GM21737 (cell line): ENCODE measurements around the gene SQSTM1.
"Not testable (repeated sequence)": the region's sequence is repeated elsewhere in the genome, so short reads cannot be mapped to it uniquely, and the experiment has no call there.

Experiments used
- ATAC-seq: cut with Tn5 transposase; IDR thresholded peaks from one replicate; pipeline ENCODE4 v1.9.1; 2021; ENCODE audit warnings: mild to moderate bottlenecking, moderate library complexity; ENCODE audit not compliant: unreplicated experiment

The SQSTM1 gene

DNA sequence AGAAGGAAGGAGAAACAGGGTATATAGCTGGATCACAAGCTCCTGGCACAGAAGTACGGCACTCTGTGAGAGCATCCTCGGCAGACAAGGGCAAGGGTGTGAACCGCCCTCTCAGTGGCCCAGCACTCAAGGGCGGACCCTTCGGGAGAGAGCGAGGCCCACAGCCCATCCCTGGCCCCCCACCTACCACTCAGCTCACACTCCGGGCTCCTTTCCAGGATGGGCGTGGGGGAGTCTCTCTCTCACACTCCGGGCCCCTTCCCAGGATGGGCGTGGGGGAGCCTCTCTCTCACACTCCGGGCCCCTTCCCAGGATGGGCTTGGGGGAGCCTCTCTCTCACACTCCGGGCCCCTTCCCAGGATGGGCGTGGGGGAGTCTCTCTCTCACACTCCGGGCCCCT is 50.8 kb downstream of the SQSTM1 start:
- ATAC-seq: not testable (repeated sequence)

DNA sequence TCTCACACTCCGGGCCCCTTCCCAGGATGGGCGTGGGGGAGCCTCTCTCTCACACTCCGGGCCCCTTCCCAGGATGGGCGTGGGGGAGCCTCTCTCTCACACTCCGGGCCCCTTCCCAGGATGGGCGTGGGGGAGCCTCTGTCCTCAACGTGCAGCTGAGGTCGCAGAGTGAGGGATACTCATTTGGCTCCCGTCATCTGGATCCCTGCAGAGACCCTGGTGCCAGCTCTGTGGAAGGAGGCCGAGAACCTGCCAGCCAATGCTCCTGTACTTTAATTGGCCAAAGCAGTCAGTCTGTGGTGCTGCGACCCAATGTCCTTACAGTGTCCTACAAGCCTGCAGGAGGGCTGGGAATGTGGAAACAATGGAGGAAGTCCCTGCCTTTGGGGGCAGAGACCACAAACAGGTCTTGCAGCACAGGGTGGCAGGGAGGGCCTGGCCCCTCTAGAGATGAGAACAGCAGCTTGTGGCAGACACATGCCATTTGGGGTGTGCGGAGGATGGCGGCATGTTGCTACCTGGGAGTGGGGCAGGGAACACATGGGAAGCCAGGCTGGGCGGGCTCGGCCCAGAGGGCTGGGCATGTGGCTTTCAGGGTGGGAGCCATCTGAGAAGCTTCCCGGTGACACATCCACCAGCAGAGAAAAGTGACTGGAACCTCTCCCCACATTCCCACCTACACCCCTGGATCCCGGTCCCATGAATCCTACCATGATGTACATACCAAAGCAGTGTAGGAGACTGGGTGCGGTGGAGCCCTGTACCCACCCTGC is 51.5 kb downstream of the SQSTM1 start:
- ATAC-seq: no peak

DNA sequence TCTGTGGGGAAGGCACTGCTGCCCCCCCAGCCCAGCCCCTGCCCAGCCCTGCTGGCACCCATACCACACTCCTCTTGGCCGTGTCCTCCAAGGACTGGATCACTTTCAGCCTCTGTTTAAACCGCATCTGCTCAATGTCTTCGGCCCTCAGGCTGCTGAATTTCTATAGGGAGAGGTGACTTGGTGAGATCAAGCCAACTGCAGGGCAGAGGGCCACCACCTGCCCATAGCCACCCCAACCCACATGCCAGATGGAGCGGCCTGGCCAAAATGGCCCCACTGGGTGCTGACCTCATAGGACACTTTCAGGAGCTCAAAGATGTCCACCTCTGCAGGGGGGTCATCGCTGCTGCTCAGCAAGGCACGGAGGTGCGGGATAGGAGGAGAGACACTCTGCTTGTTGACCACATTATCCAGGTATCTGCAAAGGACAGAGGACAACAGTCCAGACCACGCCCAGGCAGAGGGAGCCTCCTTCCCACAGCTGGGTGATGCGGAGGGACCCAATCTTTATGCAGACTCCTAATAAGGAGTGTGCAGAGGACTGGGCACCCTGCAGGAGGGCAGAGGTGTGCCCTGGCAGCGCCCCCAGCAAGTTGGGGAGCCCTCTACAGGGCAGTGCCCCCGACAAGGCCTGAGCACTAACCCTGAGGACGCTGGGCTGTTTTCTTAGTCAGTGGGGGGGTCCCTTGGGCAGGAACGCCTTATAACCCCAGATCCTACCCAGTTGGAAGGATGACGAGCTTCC is 52.3 kb downstream of the SQSTM1 start:
- ATAC-seq: no peak

DNA sequence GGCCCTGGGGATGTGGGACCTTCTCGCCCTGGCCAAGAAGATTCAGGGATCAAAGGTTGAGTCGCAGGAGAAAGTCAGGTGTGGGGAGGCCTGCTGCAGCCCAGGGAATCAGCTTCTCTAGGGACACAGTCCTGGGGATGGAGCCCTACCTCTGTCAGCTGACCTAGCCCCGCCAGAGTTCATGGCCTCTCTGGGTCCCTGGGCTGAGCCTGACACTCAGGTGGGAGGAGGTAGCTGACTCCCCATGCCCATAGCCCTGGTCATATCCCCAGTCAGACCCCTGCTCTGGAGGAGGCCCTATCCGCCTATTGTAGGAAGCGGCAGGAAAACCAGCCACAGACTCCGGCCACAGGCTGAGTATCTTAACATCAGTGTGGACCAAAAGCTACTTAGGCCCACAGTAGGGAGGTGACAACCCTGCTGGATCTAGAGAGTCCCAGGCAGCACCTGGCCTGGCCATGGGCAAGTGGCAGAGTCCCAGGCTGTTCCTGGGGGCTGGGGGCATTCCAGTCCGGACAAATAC is 52.9 kb downstream of the SQSTM1 start:
- no peak for ATAC-seq

DNA sequence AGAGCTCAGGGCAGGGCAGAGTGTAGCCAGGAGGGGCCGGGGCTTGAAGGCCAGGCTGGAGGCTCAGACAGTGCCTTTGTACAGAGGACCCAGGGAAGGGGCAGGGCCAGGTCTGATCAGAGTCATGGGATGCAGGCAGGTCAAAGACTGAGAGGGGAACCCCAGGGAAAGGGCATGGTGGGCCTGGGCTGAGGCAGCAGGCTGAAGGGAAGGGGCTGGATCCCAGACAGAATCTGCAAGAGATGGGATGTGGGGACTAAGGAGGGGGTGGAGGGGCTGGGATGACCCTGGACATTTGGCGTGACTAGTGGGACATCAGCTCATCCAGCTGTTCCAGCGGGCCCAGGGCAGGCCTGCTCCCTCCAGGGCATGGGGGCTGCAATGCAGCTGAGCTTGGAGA is 53.4 kb downstream of the SQSTM1 start:
- no peak for ATAC-seq

DNA sequence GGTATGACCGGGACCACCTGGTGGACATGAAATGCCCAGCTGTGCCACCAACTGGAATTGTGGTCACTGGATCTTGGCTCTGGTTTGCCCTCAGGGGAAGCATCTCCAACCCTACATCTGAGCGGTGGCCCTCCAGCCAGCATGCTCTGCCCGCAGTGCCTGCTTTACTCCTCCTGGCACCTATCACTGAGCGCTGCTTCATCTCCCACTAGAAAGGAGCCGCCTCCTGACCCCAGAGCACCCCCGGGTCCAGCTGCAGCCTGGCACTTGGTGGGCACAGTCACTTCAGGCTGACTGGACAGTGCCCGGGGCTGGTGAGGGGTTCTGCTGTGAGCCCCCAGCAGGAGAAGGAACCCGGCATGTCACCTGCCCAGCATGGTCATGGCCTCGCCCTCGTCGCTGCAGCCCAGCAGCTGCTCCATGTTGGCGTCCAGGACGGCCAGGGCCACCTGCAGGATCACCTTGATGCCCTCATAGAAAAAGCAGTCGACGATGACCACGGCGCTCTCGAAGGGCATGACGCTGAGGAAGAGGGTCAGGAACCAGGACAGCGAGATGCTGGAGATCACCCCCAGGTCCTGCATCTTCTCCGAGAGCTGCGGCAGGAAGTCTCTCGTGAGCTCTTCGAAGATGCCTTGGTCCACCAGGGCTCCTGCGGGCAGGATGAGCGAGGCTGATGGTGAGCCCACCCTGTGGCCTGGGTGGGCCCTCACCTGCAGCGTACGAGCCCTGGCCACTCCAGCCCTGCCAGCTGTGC is 54.0 kb downstream of the SQSTM1 start:
- no peak for ATAC-seq

DNA sequence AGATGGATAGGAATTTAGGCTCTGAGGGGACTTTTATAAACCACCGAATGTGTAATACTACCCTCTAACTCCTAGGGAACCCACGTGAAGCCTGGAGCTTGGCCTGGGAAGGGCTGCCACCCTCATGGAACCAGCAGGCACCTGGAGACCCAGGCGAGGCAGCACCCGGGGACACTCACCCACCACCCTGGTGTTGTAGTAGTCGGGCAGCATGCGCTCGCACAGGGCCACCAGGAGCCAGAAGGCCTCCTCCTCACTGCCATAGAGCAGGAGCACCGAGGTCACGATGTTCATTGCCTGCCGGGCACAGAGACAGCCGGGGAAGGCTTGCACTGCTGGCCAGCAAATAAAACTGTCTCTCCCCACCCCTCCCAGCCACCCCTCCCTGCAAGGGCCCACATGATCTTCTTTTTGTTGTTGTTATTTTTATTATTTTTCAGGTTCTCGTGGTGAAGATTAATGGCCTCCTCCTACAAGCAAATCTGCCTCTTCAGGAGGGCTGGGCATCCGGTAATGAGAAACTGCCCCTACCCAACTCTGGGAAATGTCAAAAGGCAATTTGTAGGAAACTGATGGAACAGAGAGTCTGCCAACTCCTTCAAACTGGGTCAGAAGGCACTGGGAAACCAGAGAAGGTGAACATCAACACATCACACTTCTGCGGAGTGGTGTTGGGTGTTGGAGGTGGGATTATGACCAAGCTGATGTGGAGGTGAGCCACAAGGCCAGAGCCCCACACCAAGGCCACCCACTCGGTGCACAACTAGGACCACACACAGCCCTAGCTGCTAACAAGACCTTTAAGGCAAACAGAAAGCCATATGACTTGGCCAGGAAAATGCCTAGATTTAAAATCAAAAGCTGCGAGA is 55.3 kb downstream of the SQSTM1 start:
- no peak for ATAC-seq

DNA sequence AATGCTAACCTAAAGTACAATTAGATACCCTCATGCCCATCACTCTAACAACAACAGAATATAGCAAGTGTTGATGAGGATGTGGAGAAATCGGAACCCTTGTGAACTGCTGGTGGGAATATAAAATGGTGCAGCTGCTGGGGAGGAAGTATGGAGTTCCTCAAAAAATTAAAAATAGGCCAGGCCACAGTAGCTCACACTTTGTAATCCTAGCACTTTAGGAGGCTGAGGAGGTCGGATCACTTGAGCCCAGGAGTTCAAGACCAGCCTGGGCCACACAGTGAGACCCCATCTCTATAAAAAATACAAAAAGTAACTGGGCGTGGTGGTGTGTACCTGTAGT is 55.9 kb downstream of the SQSTM1 start:
- ATAC-seq: no peak

DNA sequence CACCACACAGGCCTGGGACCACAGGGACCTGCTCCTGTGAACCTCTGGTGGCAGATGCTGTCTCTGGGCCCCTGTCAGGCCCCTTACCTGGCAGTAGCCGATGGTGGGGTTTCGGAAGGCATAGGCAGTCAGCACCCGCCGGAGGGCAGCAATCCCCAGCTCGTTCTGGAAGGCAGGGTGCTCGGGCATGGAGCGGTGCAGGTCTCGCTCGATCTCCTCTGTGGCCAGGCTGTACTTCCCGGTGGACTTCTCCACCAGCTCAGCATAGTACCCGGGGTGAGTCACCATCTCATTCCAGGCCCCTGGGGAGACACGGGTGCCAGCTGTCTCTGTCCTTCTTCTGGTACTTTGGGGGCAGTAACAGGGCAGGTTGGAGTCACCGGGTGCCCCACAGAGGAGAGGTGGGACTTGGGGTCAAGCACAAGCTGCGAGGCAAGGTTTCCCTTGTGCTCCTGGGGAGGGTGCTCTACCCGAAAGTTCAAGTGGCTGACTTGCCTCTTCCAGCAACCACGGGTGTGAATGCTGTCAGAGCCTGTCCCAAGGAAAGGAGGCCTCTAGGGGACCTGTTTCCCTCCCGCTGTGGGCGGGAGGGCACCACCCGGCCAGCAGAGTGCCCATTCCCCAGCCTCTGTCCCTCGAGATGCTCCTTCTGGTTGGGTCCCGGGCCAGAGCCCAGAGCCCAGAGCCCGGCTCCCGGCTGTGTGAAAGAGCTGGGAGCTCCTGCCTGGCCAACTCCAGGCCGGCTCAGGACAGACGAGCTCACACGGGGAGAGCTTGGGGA is 57.7 kb downstream of the SQSTM1 start:
- ATAC-seq: no peak

DNA sequence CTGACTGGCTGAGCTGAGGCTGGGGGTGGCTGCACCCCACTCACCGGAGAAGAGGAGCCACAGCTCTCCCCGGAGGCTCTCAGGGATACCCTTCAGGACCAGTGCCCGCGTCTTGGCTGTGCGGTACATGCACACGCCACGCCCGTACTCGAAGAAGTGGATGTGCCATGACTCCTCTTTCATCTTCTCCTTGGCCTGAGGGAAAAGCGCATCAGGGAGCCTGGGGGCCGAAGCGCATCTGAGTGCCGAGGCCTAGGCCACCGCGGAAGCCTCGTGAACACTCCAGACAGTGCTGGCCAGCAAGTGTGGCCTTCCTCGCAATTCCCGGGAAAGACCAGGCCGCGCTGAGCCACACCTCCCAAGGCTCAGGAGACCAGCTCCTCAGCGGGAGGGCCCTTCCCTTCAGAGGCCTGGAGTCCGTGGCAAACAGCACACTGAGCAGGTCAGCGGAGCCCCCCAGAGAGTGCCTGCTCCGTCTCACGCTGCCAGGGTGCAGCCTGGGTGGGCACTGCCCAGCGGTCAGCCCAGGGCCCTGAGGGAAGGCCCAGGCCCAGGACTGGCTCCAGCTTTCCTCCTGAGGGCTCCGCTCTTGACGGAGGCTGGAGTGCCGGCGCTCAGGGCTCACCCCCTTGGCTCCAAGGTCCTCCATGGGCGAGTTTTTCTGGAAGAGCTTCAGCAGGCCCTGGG is 58.4 kb downstream of the SQSTM1 start:
- ATAC-seq: no peak

DNA sequence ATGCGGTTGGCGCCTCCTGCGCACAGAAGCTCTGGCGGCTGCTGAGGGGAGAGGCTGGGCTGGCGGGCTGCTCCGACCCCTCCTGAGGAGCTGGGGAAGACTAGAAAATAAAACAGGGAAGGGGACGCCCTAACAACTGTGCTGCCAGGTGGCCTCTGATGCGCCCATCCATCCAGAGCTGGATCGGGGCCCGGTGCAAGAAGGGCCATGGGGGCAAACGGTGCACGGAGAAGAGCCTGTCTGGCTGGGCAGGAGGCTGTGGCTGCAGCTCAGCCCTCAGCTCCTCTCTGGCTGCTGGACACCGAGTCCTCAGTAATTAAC is 58.9 kb downstream of the SQSTM1 start:
- no peak for ATAC-seq

DNA sequence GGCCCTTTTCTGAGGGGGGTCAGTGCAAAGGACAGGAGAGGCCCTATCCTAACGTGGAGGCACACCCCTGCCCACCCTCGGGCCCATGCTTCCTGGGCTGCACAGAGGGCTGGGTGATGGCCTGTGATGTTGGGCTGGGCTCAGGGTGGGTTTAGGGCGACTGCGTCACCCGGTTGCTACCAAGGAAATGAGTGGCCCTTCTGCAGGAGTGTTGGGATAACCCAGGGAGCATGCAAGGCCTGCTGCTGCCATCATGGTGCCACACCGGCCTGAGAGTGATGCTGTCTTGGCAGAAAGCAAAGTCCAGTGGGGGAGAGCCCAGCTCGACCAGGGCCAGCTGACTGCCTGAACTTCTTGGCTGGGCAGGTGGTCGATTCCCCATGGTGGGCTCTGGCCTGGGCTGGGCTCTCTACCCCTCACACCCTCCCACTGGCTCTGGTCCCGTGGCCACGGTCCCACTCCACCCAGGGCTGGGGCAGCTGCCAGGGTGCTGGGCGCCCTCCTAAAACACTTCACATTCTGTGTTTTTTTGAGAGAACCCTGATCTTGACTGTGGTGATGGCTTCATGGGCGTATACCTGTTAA is 59.5 kb downstream of the SQSTM1 start:
- ATAC-seq: no peak

DNA sequence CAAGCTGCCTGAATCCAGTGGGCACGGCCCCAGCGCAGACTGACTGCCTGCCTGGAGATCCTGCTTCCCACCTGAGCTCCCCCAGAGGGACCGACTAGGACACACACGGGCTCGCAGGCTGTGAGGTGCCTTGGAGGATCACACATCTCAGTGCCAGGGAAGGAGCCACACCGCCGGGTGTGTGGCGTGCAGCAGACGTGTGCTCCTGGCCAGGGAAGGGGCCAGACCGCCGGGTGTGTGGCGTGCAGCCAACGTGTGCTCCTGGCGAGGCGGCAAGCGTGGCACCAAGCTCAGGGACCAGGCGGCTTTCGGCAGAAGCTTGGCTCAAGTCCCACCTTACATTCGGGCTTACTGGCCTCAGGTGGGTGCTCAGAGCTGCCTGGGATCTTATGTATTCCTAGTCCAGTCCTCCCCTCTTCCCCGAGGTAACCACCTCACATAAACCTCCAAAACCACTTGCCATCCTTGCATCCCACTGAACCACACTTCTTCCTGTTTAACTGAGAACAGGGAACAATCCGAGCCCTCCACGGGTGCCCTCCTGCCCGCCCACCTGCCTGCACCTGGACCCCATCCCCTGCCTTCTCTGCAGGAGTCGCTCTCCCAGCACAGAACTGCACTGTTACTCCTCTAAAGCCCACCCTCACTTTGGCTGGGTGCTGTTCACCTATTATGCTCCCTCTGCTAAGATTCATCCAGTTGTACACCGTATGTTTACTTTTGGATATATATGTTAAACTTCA is 60.3 kb downstream of the SQSTM1 start:
- no peak for ATAC-seq

DNA sequence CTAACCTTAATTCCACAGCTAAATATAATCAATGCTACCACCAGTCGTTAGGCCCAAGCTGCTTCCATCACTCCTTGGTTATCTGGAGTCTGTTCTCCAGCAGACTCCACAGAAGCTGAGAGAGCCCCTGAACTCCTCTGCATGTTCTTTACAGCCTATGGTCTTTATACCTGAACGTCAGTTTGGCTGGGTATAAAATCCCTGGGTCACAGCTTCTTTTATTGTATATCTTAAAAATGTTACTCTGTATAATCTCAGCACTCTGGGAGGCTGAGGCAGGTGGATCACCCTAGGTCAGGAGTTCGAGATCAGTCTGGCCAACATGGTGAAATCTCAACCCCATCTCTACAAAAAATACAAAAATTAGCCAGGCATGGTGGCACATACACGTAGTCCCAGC is 61.6 kb downstream of the SQSTM1 start:
- ATAC-seq: no peak

DNA sequence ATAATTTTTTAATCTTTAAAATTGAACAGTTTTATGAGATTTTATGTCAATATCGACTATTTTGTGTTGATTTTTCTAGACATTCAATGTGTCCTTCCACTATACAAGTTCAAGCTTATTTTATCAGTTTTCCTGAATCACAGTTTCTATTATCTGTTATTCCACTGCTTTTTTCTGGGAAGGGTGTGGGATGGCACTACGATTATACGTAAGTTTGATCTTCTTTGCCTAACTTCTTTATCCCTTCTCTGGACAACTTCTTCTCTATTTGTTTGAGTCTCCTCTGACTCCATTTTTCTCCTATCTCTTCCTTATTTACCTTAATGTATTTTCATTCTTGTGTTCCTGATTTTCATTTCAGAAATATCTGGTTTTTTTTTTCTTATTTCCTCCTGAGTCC is 62.5 kb downstream of the SQSTM1 start:
- ATAC-seq: no peak

DNA sequence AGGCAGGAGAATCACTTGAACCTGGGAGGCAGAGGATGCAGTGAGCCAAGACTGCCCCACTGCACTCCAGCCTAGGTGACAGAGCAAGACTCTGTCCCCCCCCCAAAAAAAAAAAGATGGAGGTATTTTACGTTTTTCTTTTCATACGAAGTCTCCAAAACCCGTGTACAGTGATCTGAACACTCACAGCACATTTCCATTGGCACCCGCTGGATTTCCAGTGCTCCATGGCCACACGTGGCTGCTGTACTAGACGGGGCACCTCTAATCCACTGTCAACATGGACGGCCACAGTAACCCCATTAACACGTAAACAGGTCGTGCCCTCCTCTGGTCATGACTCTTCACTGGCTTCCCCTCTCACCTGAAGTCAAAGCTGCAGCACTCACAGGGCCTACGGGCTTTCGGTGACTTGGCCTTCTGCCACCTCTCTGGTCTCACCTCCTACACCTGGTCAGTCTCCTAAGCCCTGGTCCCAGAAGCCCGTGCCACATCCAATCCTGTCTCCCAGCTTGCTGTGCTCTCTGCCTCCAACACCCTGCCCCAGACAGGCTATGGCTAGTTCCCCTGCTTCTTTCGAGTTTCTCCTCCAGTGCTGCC is 64.9 kb downstream of the SQSTM1 start:
- no peak for ATAC-seq

DNA sequence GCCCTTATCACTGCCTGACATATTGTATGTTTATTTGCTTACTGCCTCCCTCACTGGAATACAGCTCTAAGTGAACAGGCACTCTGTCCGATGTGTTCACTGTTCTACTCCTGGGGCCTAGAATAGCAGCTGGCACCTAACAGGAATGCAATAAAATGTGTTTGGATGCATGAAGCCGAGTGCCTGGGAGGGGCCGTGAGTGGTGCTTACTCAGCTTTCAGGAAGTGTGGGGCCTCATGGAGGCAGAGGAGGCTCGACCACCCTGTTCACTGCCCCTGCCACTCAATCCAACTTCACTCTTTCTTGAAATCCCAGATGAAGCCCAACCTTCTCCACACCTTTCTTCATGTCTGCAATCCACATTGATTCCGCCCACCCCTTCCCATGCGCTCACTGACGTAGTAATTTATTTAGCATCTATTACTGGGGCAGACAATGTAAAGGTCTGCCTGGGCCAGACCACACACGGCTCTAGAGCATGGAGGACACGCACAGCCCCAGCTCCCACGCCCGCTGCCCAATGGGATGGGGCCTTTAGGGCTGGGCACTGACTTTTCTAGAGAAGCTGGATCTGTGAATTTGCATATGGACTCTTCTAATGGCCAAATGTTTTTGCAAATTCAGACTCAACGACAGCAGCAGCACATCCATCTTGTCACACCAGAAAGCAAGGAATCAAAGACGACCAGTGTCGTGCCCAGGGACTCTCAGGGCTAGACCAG is 65.6 kb downstream of the SQSTM1 start:
- ATAC-seq: no peak
